NB4 (cell line): ENCODE results near the gene PAX2.

Source experiments
- DNase-seq: peaks from one replicate; pipeline ENCODE4 v3.0.0; 2010; ENCODE audit warnings: low read depth
- H3K4me3 ChIP-seq: one replicate; pipeline ENCODE4 v1.5.1; 2011; ENCODE audit warnings: mild to moderate bottlenecking, low read depth, low read length, moderate library complexity
- CTCF ChIP-seq: IDR thresholded peaks from one replicate; pipeline ENCODE4 v1.5.1; 2012; ENCODE audit warnings: low read depth, low read length
- MAX ChIP-seq: IDR thresholded peaks from 2 replicates; pipeline ENCODE4 v1.6.1; 2011; ENCODE audit warnings: low read depth, low read length
- MYC ChIP-seq: IDR thresholded peaks from 2 replicates; pipeline ENCODE4 v1.6.1; 2011; ENCODE audit warnings: low read depth, low read length
- POLR2A ChIP-seq: IDR thresholded peaks from 2 replicates; pipeline ENCODE4 v1.6.1; 2011; ENCODE audit warnings: mild to moderate bottlenecking; ENCODE audit not compliant: insufficient read length; ENCODE audit errors: extremely low read depth

Gene PAX2

DNA sequence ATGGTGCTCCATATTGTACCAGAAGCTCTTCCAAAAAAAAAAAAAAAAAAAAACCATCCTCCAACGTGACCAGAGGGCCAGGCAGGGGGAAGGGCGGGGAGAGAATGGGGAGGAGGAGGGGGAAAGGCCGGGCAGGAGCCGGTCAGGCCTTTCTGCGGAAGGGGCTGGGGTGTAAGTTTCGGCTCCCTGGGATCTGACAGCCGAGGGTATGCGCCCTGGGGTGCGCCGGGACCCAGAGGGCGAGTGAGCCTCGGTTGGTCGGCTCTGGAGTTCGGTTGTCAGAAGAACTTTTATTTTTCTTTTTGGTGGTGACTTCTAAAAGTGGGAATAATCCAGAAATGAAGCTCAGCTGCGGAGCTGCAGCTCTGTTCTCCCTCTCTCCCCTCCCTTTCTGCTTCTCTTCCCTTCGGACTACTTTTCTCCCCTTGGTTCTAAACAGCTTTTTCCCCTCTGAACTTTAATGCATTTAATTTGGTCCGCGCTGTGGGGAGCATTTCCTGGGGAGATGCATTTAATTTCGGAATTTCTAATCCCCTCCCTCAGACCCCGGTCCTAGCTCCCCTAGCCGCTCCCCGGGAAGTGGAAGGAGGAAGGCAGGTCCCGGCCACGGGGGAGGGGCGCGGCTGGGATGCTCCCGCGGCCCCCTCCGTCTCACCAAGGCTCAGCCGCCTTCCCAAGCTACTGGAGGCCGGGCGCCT lies 3.9 kb upstream of the PAX2 start:
- H3K4me3 ChIP-seq = no peak overlapping the region
- no peak for DNase-seq

DNA sequence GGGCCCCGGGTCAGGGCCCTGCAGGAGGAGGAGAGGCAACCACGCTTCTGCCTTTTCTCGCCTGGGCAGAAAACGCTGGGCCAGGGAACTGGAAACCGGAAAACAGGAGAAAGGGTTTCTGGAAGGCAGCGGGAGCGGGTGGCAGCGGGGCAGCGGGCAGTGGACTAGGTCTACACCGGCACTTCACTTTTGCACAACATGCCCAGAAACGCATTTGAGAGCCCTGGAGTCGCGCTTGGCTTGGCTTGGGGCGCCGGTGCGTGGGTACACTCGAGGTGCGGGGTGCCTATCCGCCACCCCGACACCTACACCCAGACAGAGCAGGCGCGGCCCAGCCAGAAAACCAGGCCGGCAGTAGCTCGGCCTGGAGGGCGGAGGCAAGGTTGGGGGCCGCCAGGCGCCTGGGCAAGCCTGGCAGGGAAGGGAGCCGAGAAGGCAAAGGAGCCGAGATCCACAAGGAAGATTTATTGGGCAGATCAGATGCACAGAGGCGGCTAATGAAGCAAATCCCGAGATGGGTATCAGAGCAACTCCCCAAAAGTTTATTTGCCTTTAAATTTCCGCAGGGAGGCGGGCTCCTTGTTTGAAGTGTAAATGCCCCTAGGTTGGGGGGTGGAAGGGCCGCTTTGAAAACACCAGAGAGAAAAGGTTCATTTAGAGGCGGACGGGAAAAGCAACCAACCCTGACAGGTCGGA lies 3.2 kb upstream of the PAX2 start:
- no peak overlapping the region for H3K4me3 ChIP-seq
- DNase-seq = no peak

More for the DNA sequence above, 3.9 kb upstream of the PAX2 start:
- TF ChIP-seq MYC (no peak), MAX (no peak), POLR2A (no peak), CTCF (no peak)

GRCh38 chr10:100742936-100743335 lies 2.4 kb upstream of the PAX2 start:
- H3K4me3 ChIP-seq = no peak overlapping the region
- no peak for DNase-seq
- TF ChIP-seq MYC (no peak), CTCF (no peak), MAX (no peak), POLR2A (no peak)

More for the DNA sequence above, 3.2 kb upstream of the PAX2 start:
- TF ChIP-seq MAX (no peak), CTCF (no peak), MYC (no peak), POLR2A (no peak)

- DNase-seq = peak; percentile 83
- no peak overlapping the region for H3K4me3 ChIP-seq
- TF ChIP-seq POLR2A (no peak), MYC (no peak), CTCF (peak; percentile 90), MAX (no peak)
These were observed 1.7 kb upstream of the PAX2 start for GRCh38 chr10:100743626-100744135.

- TF ChIP-seq POLR2A (no peak), MYC (no peak), MAX (no peak), CTCF (no peak)
- peak; percentile 48 for DNase-seq
- H3K4me3 ChIP-seq = no peak overlapping the region
These were observed 1.0 kb upstream of the PAX2 start for GRCh38 chr10:100744136-100744986.
